Caki2 (cell line): ENCODE measurements around the gene FGGY. TPM values are rescaled to one million over a fixed set of nuclear protein-coding genes. Genes with fewer than 3 reads are reported as not detected.

Experiments
- DNase-seq: peaks from one replicate; pipeline ENCODE4 v3.0.0-alpha.2; 2015; ENCODE audit warnings: low read depth
- in situ Hi-C: cut with HindIII; loops from 2 replicates; pipeline ENCODE4 v1.10.0; 2016; ENCODE audit warnings: low sequenced_read_pairs, low pct_unique_long_range_greater_than_20kb, mixed read lengths
- total RNA-seq: library from RNA; depleted of rRNA; stranded (reverse); fragments of >200 nt; shearing (Covaris generic); gene quantifications from 2 replicates; pipeline ENCODE4 v1.2.3, GENCODE V29; 2014; ENCODE audit warnings: low replicate concordance

FGGY gene
- total RNA-seq, 1 experiment from 2014 or later: 26.2 TPM

DNA sequence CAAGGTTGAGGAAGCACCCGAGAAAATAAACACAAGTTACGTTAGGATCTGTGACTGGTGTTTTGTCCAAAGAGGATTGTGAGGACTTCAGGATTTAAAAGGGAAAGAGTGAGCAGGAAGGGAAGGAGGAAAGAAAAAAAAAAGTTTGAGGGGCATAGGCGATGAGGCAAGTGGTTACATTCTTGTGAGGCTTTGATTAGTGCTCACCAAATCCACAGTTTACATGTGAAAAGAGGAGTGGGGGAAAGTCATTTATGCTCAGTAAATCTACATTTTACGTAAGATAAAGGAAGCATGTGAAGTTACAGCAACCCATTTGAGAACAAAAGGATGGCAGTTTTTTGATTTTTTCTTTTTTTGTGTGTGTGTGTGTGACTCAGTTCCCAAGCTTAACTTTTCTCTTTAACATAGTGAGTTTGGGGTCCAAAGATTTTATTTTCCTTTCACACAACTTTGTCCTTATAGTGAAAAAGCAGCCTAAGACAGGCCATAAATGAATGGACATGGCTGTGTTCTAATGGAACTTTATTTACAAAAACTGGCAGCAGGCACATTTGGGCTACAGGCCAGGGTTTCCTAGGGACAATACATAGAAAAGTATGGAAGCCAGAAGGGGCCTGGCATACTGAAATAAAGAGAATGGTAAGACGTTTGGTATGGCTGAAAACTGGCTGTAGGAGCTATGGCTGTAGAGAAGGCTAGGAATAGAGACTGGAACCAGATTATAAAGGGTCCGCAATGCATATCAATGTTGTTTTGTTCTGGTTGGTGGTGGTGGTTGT lies 121.7 kb downstream of the FGGY start:
- no peak for DNase-seq
- in situ Hi-C loops: no loop called here

DNA sequence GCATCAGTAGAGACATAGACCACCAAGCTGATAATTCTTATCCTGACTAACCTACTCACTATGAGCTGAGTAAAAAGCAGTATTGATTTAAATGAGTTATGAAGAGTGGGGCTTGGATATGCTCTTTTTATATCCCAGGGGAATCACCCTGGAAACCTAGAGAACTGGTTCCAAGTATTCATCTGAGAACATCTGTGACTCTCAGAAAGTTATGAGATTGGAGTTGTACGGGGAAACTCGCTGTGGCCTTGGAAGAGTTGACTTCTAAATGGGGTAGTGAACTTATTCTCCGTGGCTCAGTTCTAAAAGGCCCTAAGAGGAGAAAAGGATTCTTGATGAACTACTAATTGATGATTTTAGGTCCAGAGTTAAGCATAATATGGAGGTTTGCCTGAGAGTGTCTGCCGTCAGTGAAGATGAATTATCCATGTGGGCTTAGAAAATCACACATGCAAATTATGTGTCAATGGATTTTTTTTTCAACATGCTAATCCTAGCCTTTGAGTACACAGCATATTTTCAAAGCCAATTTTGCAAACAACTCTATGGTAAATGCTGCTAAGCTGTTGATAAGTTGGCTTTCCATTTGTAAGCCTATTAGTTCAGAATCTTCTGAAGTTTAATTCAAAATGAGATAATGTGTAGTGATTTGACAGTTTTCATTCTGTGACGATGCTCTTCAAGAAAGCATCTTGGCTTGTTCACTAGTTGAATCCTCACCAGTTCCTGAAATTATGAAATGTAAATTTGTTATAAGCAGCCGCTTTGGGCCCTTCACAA lies 122.7 kb downstream of the FGGY start:
- no peak for DNase-seq
- in situ Hi-C loops: no loop called here

GRCh38 chr1:59421232-59421920 lies 124.5 kb downstream of the FGGY start:
- in situ Hi-C loops: no loop called here

GRCh38 chr1:59422921-59423575 lies 126.2 kb downstream of the FGGY start:
- no peak for DNase-seq
- in situ Hi-C loops: no loop called here

More at GRCh38 chr1:59421232-59421920, 124.5 kb downstream of the FGGY start:
- DNase-seq: no peak

- in situ Hi-C loops: no loop called here
- DNase-seq: peak; percentile 89
These were observed 130.3 kb downstream of the FGGY start for GRCh38 chr1:59427155-59427554.

DNA sequence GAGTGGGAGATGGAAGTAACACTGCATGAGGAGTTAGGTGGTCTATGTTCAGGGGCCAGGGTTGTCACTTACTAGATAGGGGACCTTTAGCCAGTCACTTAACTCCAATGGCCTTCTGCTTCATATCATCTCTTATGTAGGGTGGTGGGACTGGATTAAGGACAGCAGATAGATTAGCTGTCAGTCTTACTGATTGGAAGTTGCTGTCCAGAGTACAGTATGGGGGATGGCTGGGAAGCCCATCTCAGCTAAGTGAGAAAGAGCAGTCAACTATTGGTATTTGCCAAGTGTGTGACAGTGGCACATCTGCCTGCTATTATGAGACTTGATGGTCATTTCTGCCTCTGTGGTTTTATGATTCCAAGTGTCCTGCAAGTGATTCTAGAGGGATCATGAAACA lies 130.9 kb downstream of the FGGY start:
- in situ Hi-C loops: no loop called here

DNA sequence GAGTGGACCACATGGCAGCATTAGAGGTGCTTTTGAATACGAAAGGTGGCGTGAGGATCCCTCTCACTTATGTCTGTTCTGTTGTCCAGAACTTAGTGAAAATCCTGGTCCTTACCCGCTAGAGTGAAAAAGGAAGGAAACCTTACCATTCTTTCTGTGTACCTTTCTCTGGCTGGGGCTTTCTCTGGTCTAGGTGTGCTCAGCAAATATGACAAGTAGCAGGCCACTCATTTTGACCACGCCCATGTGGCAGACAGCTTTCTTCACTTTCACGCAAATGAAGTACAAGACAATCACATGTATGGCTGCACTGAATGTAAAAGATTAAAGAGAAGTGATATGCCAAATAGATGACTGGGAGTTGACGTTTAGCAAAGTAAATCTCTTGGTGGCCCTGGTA lies 131.9 kb downstream of the FGGY start:
- in situ Hi-C loops: no loop called here
- DNase-seq: no peak

More for the DNA sequence above, 130.9 kb downstream of the FGGY start:
- DNase-seq: no peak

DNA sequence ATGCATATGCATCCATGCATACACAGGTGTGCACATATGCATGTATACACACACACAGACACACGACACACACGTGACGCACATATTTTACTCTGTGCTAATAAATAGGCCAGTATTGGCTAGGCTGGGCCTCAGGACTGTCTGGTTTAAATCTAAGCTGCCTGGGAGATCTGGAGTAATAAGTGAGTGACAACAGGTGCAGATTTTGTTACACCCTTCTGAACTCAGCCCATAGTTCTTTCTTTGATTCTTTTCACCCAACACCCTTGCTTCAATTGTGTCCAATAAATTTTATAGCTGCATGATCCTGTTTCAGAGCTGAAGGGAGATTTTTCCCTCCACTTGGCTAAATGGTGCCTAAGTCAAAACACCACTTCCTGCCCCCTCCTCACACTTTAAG lies 132.8 kb downstream of the FGGY start:
- DNase-seq: no peak
- in situ Hi-C loops: no loop called here

- DNase-seq: no peak
- in situ Hi-C loops: no loop called here
These were observed 134.8 kb downstream of the FGGY start for GRCh38 chr1:59431566-59432294.

DNA sequence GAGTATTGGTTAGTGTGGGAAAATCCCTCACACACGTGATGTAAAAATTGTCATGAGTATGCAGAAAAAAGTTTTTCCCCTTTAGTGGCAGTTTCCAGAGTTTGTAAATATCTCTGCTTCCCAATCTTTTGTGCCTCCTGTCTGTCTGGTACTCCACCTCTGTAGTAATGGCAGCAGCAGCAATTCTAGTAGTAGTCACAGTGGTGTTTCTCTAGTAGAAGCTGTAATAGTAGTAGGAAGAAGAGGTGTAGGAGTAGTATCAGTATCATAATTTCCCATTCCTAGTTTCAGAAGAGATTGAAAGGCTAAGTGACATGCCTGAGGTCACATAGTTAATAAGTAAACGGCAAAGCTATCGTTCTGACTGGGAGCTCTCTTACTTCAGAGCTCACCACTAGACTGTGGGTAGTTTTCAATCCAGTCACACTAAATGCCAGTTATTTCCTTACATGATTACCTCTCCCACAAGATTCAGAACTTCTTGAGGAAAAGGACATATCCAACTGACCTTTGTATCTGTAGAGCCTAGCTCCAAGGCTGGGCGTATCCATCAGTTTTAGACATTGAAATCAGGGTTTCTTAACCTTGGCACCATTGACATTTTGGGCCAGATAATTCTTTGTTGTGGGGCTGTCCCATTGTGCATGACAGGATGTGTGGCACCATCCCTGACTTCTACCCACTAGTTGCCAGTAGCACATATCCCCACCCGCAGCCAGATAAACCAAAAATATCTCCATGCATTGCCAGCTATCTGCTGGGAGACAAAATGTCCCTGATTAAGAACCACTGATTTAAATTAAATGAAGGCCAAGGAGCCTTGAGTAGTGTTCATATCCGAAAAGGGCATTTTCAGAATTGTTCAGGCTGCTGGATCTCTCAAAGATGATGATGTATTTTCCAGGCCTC lies 135.9 kb downstream of the FGGY start:
- DNase-seq: peak; percentile 77
- in situ Hi-C loops: no loop called here

DNA sequence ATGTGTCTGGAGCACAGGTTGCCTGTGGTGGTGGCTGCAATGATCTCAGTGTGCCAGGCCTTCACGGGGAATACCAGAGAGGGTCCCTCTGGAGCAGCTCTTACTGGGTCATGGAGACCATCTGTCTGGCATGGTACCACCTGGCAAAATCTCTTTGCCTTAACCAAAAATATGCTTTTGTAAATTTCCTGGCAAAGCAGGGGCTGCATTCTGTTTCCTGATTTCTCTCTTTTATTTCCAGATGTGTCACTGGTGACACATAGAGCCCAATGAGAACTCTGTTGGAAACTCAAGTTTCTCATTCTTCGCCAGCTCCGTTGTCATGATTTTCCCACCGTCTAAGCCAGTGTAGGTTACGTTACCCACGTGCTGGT lies 136.5 kb downstream of the FGGY start:
- in situ Hi-C loops: no loop called here
- no peak for DNase-seq

GRCh38 chr1:59434336-59434735 lies 137.4 kb downstream of the FGGY start:
- DNase-seq: no peak
- in situ Hi-C loops: no loop called here

- no peak for DNase-seq
- in situ Hi-C loops: no loop called here
These were observed 139.7 kb downstream of the FGGY start for GRCh38 chr1:59436637-59437036.

DNA sequence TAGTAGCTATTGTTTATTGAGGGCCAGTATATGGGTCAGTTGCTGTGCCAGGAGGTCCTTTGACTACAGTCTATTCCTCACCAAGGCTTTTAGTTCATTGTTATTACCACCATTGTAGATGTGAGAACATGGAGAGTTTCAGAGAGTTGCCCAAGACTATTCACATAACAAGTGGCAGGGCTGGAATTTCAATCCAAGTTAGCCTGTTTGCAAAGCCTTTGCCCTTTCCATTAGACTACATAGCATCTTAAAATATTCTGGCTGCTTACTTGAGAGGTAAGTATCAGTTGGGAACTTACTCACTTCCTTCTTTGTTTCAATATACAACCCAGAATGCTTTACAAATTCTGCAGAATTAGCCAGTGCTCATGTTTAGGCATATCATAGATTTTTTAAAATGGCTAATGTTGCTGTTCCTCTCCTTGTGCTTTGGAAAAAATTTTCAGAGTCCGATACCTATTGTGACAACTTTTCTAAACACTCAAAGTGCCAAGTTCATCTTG lies 141.2 kb downstream of the FGGY start:
- DNase-seq: no peak

DNA sequence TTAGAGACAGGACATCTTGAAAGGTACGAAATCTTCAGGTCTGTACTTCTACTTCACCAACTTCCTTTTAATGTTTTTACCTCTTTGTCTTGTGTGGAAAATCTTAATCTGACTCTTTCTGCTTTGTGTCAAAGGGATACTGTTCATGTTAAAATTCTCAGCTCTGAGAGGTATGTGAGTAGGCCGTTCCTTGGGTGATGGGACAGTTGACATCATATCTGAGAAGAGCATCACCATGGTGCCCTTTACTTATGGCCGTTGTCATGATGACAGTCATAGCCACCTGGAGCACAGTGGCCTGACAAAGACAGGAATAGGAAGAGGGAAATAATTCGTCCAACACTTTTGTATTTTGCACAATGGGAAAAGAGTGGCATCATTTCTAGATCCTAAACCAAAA lies 145.6 kb downstream of the FGGY start:
- in situ Hi-C loops: no loop called here
- DNase-seq: no peak

More for the DNA sequence above, 141.2 kb downstream of the FGGY start:
- in situ Hi-C loops: no loop called here

- in situ Hi-C loops: no loop called here
- no peak for DNase-seq
These were observed 146.4 kb downstream of the FGGY start for GRCh38 chr1:59443310-59443709.

GRCh38 chr1:59444520-59444919 lies 147.6 kb downstream of the FGGY start:
- in situ Hi-C loops: no loop called here
- no peak for DNase-seq
